ENCODE results near the gene SLC35E1.

The SLC35E1 gene

DNA sequence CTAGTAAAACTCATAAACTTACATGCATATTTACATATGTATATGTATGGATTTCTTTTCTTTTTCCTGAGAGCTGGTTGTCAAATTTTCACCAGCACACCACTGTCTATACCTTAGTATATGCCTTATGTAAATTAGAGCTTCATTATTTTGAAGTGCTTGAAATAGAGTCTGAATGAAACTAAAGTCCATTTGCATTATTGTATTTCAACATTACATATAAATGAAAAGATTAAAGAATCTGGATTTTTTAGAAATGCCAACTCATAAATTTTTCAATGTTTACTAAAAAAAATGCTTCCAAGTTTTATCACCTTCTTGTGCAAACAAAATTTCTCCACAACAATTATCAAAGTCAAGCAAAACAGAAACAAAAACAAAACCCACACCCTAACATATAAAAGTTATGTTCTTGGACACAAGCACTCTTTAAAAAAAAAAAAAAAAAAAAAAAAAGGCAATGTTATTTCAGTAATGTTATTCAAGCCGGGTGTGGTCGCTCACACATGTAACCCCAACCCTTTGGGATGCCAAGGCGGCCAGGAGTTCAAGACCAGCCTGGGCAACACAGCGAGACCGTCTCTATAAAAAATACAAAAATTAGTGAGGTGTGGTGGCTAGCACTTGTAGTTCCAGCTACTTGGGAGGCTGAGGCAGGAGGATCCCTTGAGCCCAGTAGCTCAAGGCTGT, 37.4 kb upstream of the SLC35E1 start:
- no peaks in the 10 kb centered on the region; the same call in 1 of the 2 replicates for H3K4me1 ChIP-seq (ENCODE audit: insufficient read depth, low read length)
- no peak overlapping the region for H3K4me3 ChIP-seq (ENCODE audit: low read length)
- no peaks in the 10 kb centered on the region for H3K36me3 ChIP-seq (ENCODE audit: insufficient read depth, low read depth, low read length)
- no peaks in the 10 kb centered on the region for H3K27me3 ChIP-seq (ENCODE audit: insufficient read depth, low read length)
- no peak overlapping the region for H3K9ac ChIP-seq (ENCODE audit: low read depth, low read length)
- no peaks in the 10 kb centered on the region for H3K9me3 ChIP-seq (ENCODE audit: insufficient read depth, low read depth, low read length)
- H3K27ac ChIP-seq (ENCODE audit: low read length) = no peak overlapping the region

DNA sequence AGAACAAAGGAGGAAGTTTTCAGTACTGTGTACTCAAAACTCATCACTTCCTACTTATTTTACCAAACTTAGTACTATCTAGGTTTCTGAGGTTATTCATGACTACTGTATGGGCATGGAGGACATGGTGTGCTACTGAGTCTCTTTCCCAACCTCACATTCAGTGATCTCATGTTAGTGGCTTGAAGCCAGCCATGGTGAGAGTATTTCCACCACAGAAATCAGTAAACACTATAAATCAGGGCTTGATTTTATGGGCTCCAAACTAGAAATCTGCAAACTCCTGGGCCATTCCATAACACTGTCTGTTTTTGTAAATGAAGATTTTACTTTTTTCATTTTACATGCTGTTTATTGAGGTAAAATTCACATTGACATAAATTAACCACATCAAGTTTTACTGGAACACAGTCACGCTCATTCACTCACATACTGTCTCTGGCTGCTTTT, 36.1 kb upstream of the SLC35E1 start:
- Histone ChIP-seq H3K27ac (ENCODE audit: low read length) (no peak overlapping the region), H3K4me3 (ENCODE audit: low read length) (no peak overlapping the region), H3K9ac (ENCODE audit: low read depth, low read length) (no peak overlapping the region), H3K9me3 (ENCODE audit: insufficient read depth, low read depth, low read length) (no peaks in the 10 kb centered on the region), H3K36me3 (ENCODE audit: insufficient read depth, low read depth, low read length) (no peaks in the 10 kb centered on the region), H3K4me1 (ENCODE audit: insufficient read depth, low read length) (no peaks in the 10 kb centered on the region), H3K27me3 (ENCODE audit: insufficient read depth, low read length) (no peaks in the 10 kb centered on the region)

GRCh38 chr19:16607819-16608218, 35.6 kb upstream of the SLC35E1 start:
- H3K9ac ChIP-seq (ENCODE audit: low read depth, low read length) = no peak overlapping the region
- H3K4me1 ChIP-seq (ENCODE audit: insufficient read depth, low read length) = no peaks in the 10 kb centered on the region
- no peaks in the 10 kb centered on the region for H3K36me3 ChIP-seq (ENCODE audit: insufficient read depth, low read depth, low read length)
- no peak overlapping the region for H3K27ac ChIP-seq (ENCODE audit: low read length)
- H3K4me3 ChIP-seq (ENCODE audit: low read length) = no peak overlapping the region
- H3K27me3 ChIP-seq (ENCODE audit: insufficient read depth, low read length) = no peaks in the 10 kb centered on the region
- H3K9me3 ChIP-seq (ENCODE audit: insufficient read depth, low read depth, low read length) = no peaks in the 10 kb centered on the region

DNA sequence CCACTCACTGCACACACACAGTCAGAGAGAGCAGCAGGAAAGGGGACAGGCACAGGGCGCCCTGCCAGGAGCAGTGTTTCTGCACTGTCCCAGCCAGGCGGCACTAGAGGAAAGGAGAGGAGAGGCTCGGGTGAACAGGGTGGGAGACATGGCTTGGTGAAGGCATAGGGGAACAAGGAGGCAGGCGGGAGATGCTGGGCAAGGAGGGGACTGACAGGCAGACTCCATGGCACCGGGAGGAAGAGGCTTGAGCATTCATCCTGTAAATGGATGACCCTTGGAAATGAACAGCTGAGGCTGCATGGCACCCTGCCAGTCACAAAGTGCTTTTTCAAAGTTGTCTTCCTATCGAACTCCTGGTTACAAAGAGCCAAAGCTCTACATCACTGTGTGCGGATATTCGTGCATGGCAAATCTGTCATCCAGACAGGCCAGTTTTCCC, 33.4 kb upstream of the SLC35E1 start:
- H3K9me3 ChIP-seq (ENCODE audit: insufficient read depth, low read depth, low read length) = no peaks in the 10 kb centered on the region
- H3K4me3 ChIP-seq (ENCODE audit: low read length) = no peak overlapping the region
- no peaks in the 10 kb centered on the region for H3K27me3 ChIP-seq (ENCODE audit: insufficient read depth, low read length)
- H3K4me1 ChIP-seq (ENCODE audit: insufficient read depth, low read length) = no peaks in the 10 kb centered on the region
- no peak overlapping the region for H3K27ac ChIP-seq (ENCODE audit: low read length)
- no peak overlapping the region for H3K9ac ChIP-seq (ENCODE audit: low read depth, low read length)
- no peaks in the 10 kb centered on the region for H3K36me3 ChIP-seq (ENCODE audit: insufficient read depth, low read depth, low read length)

- no peaks in the 10 kb centered on the region for H3K27me3 ChIP-seq (ENCODE audit: insufficient read depth, low read length)
- H3K27ac ChIP-seq (ENCODE audit: low read length) = no peak overlapping the region
- H3K9me3 ChIP-seq (ENCODE audit: insufficient read depth, low read depth, low read length) = no peaks in the 10 kb centered on the region
- H3K36me3 ChIP-seq (ENCODE audit: insufficient read depth, low read depth, low read length) = no peaks in the 10 kb centered on the region
- no peak overlapping the region for H3K4me3 ChIP-seq (ENCODE audit: low read length)
- H3K9ac ChIP-seq (ENCODE audit: low read depth, low read length) = no peak overlapping the region
- no peaks in the 10 kb centered on the region for H3K4me1 ChIP-seq (ENCODE audit: insufficient read depth, low read length)
Observed at GRCh38 chr19:16605115-16605514, 32.9 kb upstream of the SLC35E1 start.

GRCh38 chr19:16604615-16605014, 32.4 kb upstream of the SLC35E1 start:
- no peaks in the 10 kb centered on the region for H3K27me3 ChIP-seq (ENCODE audit: insufficient read depth, low read length)
- no peak overlapping the region for H3K4me3 ChIP-seq (ENCODE audit: low read length)
- H3K27ac ChIP-seq (ENCODE audit: low read length) = no peak overlapping the region
- H3K4me1 ChIP-seq (ENCODE audit: insufficient read depth, low read length) = no peaks in the 10 kb centered on the region
- no peaks in the 10 kb centered on the region for H3K9me3 ChIP-seq (ENCODE audit: insufficient read depth, low read depth, low read length)
- H3K36me3 ChIP-seq (ENCODE audit: insufficient read depth, low read depth, low read length) = no peaks in the 10 kb centered on the region
- H3K9ac ChIP-seq (ENCODE audit: low read depth, low read length) = no peak overlapping the region

GRCh38 chr19:16603090-16603489, 30.9 kb upstream of the SLC35E1 start:
- Histone ChIP-seq H3K4me1 (ENCODE audit: insufficient read depth, low read length) (no peaks in the 10 kb centered on the region), H3K27ac (ENCODE audit: low read length) (no peak overlapping the region), H3K27me3 (ENCODE audit: insufficient read depth, low read length) (no peaks in the 10 kb centered on the region), H3K36me3 (ENCODE audit: insufficient read depth, low read depth, low read length) (no peaks in the 10 kb centered on the region), H3K4me3 (ENCODE audit: low read length) (no peak overlapping the region), H3K9ac (ENCODE audit: low read depth, low read length) (no peak overlapping the region), H3K9me3 (ENCODE audit: insufficient read depth, low read depth, low read length) (no peaks in the 10 kb centered on the region)

DNA sequence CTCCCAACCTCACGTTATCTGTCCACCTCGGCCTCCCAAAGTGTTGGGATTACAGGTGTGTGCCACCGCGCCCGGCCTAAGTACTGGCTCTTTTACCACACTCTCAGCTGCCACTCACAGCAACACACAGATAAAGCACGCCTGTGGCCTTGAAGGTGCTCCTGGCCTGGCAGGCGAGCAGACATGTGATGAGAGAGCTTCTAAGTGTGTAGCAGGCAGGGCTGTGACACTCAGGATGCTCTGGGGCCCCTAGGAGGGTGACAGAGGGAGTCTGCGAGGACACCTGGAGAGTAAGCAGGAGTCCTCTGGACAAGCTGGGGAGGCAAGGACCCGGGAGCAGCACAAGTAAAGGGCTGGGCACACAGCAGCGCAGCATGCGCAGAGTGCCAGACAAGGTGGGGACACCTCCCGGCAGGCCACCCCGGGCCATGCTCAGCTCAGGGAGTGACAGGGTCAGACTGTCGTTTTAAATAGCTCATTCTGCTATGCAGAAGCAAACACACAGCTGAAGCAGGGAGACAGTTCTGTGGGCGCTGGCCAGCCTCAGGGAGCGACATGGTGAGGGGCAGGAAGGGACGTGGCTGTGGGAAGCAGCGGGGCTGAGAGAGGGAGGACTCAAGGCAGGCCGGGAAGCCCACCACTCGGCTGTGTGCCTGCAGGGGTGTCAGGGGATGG, 29.3 kb upstream of the SLC35E1 start:
- Histone ChIP-seq H3K27ac (ENCODE audit: low read length) (no peak overlapping the region), H3K9ac (ENCODE audit: low read depth, low read length) (no peak overlapping the region), H3K4me3 (ENCODE audit: low read length) (no peak overlapping the region), H3K9me3 (ENCODE audit: insufficient read depth, low read depth, low read length) (no peaks in the 10 kb centered on the region), H3K4me1 (ENCODE audit: insufficient read depth, low read length) (no peaks in the 10 kb centered on the region), H3K36me3 (ENCODE audit: insufficient read depth, low read depth, low read length) (no peaks in the 10 kb centered on the region), H3K27me3 (ENCODE audit: insufficient read depth, low read length) (no peaks in the 10 kb centered on the region)

DNA sequence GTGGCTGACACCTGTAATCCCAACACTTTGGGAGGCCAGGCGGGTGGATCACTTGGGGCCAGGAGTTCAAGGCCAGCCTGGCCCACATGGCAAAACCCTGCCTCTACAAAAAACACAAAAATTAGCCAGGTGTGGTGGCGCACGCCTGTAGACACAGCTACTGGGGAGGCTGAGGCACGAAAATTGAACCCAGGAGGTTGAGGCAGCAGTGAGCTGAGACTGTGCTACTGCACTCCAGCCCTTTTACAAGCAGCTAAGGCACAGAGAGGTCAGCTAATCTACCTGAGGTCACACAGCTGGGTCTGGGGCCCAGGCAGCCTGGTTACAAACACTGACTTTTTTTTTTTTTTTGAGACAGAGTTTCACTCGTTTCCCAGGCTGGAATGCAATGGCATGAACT, 28.6 kb upstream of the SLC35E1 start:
- no peaks in the 10 kb centered on the region for H3K27me3 ChIP-seq (ENCODE audit: insufficient read depth, low read length)
- no peaks in the 10 kb centered on the region for H3K9me3 ChIP-seq (ENCODE audit: insufficient read depth, low read depth, low read length)
- H3K4me1 ChIP-seq (ENCODE audit: insufficient read depth, low read length) = no peaks in the 10 kb centered on the region
- no peaks in the 10 kb centered on the region for H3K36me3 ChIP-seq (ENCODE audit: insufficient read depth, low read depth, low read length)
- H3K4me3 ChIP-seq (ENCODE audit: low read length) = no peak overlapping the region
- no peak overlapping the region for H3K27ac ChIP-seq (ENCODE audit: low read length)
- no peak overlapping the region for H3K9ac ChIP-seq (ENCODE audit: low read depth, low read length)

GRCh38 chr19:16599655-16600346, 27.6 kb upstream of the SLC35E1 start:
- Histone ChIP-seq H3K9ac (ENCODE audit: low read depth, low read length) (no peak overlapping the region), H3K27me3 (ENCODE audit: insufficient read depth, low read length) (no peaks in the 10 kb centered on the region), H3K27ac (ENCODE audit: low read length) (no peak overlapping the region), H3K4me3 (ENCODE audit: low read length) (no peak overlapping the region), H3K4me1 (ENCODE audit: insufficient read depth, low read length) (no peaks in the 10 kb centered on the region), H3K9me3 (ENCODE audit: insufficient read depth, low read depth, low read length) (no peaks in the 10 kb centered on the region), H3K36me3 (ENCODE audit: insufficient read depth, low read depth, low read length) (no peaks in the 10 kb centered on the region)

DNA sequence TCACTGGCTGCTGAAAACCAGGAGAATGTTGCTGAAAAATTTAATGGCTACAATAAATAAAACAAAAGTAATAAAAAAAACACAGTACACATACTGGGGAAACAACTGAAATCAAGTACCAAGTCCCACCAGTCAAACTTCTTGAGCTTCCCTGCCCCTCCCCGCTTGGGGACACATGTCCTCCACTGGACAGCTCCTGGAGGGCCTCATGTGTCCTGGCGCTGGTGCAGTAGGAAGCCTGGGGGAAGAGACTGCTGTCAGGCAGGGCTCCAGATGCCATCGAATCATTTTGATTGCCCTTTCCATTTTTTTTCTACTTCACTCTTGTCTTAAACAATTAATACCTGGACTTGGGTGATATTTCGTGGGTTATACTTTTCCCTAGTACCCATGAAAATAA, 26.6 kb upstream of the SLC35E1 start:
- no peaks in the 10 kb centered on the region for H3K36me3 ChIP-seq (ENCODE audit: insufficient read depth, low read depth, low read length)
- H3K9me3 ChIP-seq (ENCODE audit: insufficient read depth, low read depth, low read length) = no peaks in the 10 kb centered on the region
- no peak overlapping the region for H3K9ac ChIP-seq (ENCODE audit: low read depth, low read length)
- no peaks in the 10 kb centered on the region for H3K27me3 ChIP-seq (ENCODE audit: insufficient read depth, low read length)
- H3K4me1 ChIP-seq (ENCODE audit: insufficient read depth, low read length) = no peaks in the 10 kb centered on the region
- H3K27ac ChIP-seq (ENCODE audit: low read length) = no peak overlapping the region
- H3K4me3 ChIP-seq (ENCODE audit: low read length) = no peak overlapping the region

DNA sequence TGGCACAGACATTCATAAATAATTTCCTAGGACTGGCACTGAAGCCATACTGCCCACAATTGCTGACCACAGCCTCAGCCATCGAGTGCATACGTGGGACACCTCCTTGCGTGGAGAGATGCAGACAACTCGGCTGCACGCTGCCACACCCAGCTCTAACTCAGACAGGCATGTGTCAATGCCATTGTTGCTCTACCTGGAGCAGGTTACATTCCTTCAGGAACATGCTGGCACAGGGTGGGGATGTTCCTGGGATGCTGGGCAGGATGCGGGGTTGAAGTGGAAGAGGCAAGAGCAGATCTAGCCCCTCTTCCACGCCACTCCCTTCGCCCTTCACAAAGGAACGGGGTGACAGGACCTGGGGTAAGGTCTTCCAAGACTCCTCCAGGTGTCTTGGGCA, 24.2 kb upstream of the SLC35E1 start:
- H3K27ac ChIP-seq (ENCODE audit: low read length) = no peak overlapping the region
- H3K9ac ChIP-seq (ENCODE audit: low read depth, low read length) = no peak overlapping the region

More for the DNA sequence above, 24.2 kb upstream of the SLC35E1 start:
- Histone ChIP-seq H3K27me3 (ENCODE audit: insufficient read depth, low read length) (no peaks in the 10 kb centered on the region), H3K4me1 (ENCODE audit: insufficient read depth, low read length) (peaks cover 12% of the 10 kb centered on the region; the same call in 1 of the 2 replicates), H3K9me3 (ENCODE audit: insufficient read depth, low read depth, low read length) (no peaks in the 10 kb centered on the region), H3K36me3 (ENCODE audit: insufficient read depth, low read depth, low read length) (no peaks in the 10 kb centered on the region), H3K4me3 (ENCODE audit: low read length) (no peak overlapping the region)

All from iPS-20b (cell line).